GM23248 (cell line): Measurements from ENCODE around the gene MAP1A.

Experiments
- EZH2 ChIP-seq: fragments of 200-600 bp; sonication (generic); IDR thresholded peaks from 2 replicates; pipeline ENCODE4 v1.6.1; 2018; ENCODE audit warnings: antibody characterized with exemption, mild to moderate bottlenecking; ENCODE audit not compliant: insufficient read depth, poor library complexity, severe bottlenecking
- EZH2phosphoT487 ChIP-seq: fragments of 200-600 bp; sonication (generic); IDR thresholded peaks from 2 replicates; pipeline ENCODE4 v1.6.1; 2018; ENCODE audit warnings: antibody characterized with exemption, moderate library complexity, mild to moderate bottlenecking, low read depth; ENCODE audit not compliant: insufficient read depth

DNA sequence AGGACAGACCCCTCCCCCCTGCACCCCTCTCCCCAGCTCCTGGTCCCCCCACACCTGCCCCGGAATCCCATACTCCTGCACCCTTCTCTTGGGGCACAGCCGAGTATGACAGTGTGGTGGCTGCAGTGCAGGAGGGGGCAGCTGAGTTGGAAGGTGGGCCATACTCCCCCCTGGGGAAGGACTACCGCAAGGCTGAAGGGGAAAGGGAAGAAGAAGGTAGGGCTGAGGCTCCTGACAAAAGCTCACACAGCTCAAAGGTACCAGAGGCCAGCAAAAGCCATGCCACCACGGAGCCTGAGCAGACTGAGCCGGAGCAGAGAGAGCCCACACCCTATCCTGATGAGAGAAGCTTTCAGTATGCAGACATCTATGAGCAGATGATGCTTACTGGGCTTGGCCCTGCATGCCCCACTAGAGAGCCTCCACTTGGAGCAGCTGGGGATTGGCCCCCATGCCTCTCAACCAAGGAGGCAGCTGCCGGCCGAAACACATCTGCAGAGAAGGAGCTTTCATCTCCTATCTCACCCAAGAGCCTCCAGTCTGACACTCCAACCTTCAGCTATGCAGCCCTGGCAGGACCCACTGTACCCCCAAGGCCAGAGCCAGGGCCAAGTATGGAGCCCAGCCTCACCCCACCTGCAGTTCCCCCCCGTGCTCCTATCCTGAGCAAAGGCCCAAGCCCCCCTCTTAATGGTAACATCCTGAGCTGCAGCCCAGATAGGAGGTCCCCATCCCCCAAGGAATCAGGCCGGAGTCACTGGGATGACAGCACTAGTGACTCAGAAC lies 9.8 kb downstream of the MAP1A start:
- no peak for TF ChIP-seq EZH2
- no peak for TF ChIP-seq EZH2phosphoT487
